Stimulated activated CD4-positive, alpha-beta T cell treated with anti-CD3 and anti-CD28 coated beads, Interleukin-2, amount 100 ng/mL, for 48 hours (primary cell): ENCODE measurements around the gene TMEM127.

ENCODE experiments used
- DNase-seq, 2 donors: peaks; one replicate each; pipeline ENCODE4 v3.0.0-alpha.2; 2020

TMEM127 gene

GRCh38 chr2:96203130-96204028 is 62.4 kb downstream of the TMEM127 start:
- no peak for DNase-seq

GRCh38 chr2:96202152-96202854 is 63.5 kb downstream of the TMEM127 start:
- DNase-seq: no peak

- no peak for DNase-seq
Observed at GRCh38 chr2:96201338-96201737, 64.5 kb downstream of the TMEM127 start.

- DNase-seq: no peak
Observed at GRCh38 chr2:96198921-96199320, 66.9 kb downstream of the TMEM127 start.
